ENCODE measurements around the gene MYO1E.

MYO1E gene

DNA sequence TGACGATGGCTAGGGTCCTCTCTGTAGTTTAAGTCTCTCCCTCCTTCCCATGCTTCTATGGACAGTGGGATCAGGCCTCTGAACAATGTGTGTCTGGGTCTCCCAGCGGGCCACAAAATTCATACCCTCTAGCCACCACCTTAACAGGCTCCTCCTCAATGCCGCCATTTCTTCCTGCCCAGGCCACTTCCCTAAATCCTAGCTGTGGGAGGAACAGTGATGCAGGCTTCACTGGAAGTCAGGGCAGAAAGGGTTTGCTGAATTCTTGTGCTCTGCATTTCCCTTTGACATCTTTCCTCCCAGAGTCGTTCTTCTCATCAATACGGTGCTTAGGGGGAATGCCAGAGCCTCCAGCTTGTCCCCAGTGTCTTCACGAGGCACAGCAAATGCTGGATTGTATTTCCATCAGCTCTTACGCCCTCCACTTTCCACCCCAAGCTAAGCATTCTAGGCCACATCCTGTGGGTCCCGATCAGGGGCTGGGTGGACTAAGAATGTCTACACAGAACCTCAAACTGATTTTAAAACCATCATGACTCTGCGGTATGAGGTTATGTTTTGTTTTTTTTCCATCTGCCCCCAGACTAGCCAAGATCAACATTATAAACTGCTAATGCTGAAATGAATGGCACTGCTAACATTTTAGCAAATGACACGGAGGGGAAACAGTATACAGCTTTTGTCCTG, 177.9 kb downstream of the MYO1E start:
- WGBS (ENCODE audit: insufficient coverage): 98% methylated on average over 7 of the region's 10 CpGs
- H3K27ac ChIP-seq (ENCODE audit: insufficient read depth in 1 of 2, low read depth in 1 of 2, low read length in 2 of 2, poor library complexity in 1 of 2, severe bottlenecking in 2 of 2): no peak overlapping the region
- no peak for DNase-seq
- POLR2A ChIA-PET: no interaction called here
- no peak overlapping the region for H3K4me3 ChIP-seq (ENCODE audit: control insufficient read depth in 1 of 7, extremely low read depth in 1 of 7, insufficient read depth in 4 of 7, low read depth in 2 of 7, low read length in 6 of 7)
- H3K36me3 ChIP-seq (ENCODE audit: control insufficient read depth in 4 of 4, insufficient read depth in 4 of 4, low read length in 3 of 4): peaks cover 0 to 16% (median 4%) of the 10 kb centered on the region in 4 experiments
- H3K4me1 ChIP-seq (ENCODE audit: control extremely low read depth in 1 of 4, control insufficient read depth in 4 of 4, insufficient read depth in 4 of 4, low read length in 3 of 4): peaks cover 0 to 4% (median 0%) of the 10 kb centered on the region in 4 experiments
- H3K27me3 ChIP-seq (replicated peaks in 2 of 5; ENCODE audit: control insufficient read depth in 4 of 5, insufficient read depth in 5 of 5, low read length in 4 of 5): no peaks in the 10 kb centered on the region
- CTCF ChIA-PET: interaction anchor here (1.3 kb wide), 1 partner anchor 21 kb away, joined by 3 read pairs; no protein-coding TSS in a partner anchor
- no peaks in the 10 kb centered on the region for H3K9me3 ChIP-seq (ENCODE audit: control extremely low read depth in 1 of 5, control insufficient read depth in 4 of 5, insufficient read depth in 2 of 5, low read depth in 1 of 5, low read length in 4 of 5)

DNA sequence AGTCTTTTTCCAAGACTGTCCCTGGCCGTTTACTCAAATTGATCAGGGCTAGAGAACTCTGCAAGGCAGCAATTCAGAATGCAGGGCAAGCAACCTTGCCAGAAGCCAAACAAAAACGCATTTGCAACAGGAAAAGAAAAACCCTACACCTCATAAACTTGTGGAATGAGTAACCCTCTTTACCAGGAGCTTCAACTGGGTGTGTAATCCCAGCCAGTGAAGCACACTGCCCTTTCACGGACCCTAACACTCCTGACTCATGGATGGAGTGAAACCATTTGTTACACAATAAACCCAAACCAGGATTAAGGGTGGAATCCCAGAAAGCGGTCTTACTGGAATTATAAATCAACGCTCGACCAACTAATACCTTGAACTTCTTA, 180.8 kb downstream of the MYO1E start:
- H3K9me3 ChIP-seq (ENCODE audit: control extremely low read depth in 1 of 5, control insufficient read depth in 4 of 5, insufficient read depth in 2 of 5, low read depth in 1 of 5, low read length in 4 of 5): peaks cover 0 to 6% (median 0%) of the 10 kb centered on the region in 5 experiments
- ChIA-PET CTCF (no interaction called here), POLR2A (no interaction called here)
- H3K27me3 ChIP-seq (replicated peaks in 2 of 5; ENCODE audit: control insufficient read depth in 4 of 5, insufficient read depth in 5 of 5, low read length in 4 of 5): no peaks in the 10 kb centered on the region
- H3K4me1 ChIP-seq (ENCODE audit: control extremely low read depth in 1 of 4, control insufficient read depth in 4 of 4, insufficient read depth in 4 of 4, low read length in 3 of 4): peaks cover 0 to 4% (median 0%) of the 10 kb centered on the region in 4 experiments
- peaks cover 0 to 25% (median 5%) of the 10 kb centered on the region in 4 experiments for H3K36me3 ChIP-seq (ENCODE audit: control insufficient read depth in 4 of 4, insufficient read depth in 4 of 4, low read length in 3 of 4)
- no peak overlapping the region for H3K4me3 ChIP-seq (ENCODE audit: control insufficient read depth in 1 of 7, extremely low read depth in 1 of 7, insufficient read depth in 4 of 7, low read depth in 2 of 7, low read length in 6 of 7)
- DNase-seq: no peak
- no peak overlapping the region for H3K27ac ChIP-seq (ENCODE audit: insufficient read depth in 1 of 2, low read depth in 1 of 2, low read length in 2 of 2, poor library complexity in 1 of 2, severe bottlenecking in 2 of 2)
- whole genome bisulfite sequencing (ENCODE audit: insufficient coverage): 96% methylated on average over 2 of the region's 6 CpGs

DNA sequence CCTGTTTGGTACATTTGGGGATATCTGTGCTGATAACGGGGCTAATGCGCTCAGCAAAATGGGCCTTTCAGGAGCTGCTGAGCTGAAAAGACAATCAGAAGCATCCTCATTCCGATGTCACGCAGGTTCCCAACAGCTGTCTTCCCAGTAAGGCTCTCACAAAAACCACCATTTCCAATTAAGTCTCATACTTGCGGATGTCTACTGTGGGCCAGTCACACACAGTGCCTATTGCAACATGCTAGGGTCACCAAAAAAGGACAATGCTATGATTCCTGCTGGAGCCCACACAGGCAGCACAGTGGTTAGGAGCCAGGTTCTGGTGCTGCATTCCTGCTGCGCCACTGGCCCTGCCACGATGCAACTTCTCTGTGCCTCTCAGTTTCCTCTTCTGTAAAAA, 182.4 kb downstream of the MYO1E start:
- peaks cover 0 to 6% (median 0%) of the 10 kb centered on the region in 5 experiments for H3K9me3 ChIP-seq (ENCODE audit: control extremely low read depth in 1 of 5, control insufficient read depth in 4 of 5, insufficient read depth in 2 of 5, low read depth in 1 of 5, low read length in 4 of 5)
- POLR2A ChIA-PET: no interaction called here
- CTCF ChIA-PET: interaction anchor here (1.0 kb wide), 1 partner anchor 28 kb away, joined by 3 read pairs; no protein-coding TSS in a partner anchor
- WGBS (ENCODE audit: insufficient coverage): 100% methylated on average over 6 of the region's 7 CpGs
- peaks cover 0 to 4% (median 0%) of the 10 kb centered on the region in 4 experiments for H3K4me1 ChIP-seq (ENCODE audit: control extremely low read depth in 1 of 4, control insufficient read depth in 4 of 4, insufficient read depth in 4 of 4, low read length in 3 of 4)
- H3K36me3 ChIP-seq (ENCODE audit: control insufficient read depth in 4 of 4, insufficient read depth in 4 of 4, low read length in 3 of 4): peaks cover 0 to 25% (median 5%) of the 10 kb centered on the region in 4 experiments
- H3K4me3 ChIP-seq (ENCODE audit: control insufficient read depth in 1 of 7, extremely low read depth in 1 of 7, insufficient read depth in 4 of 7, low read depth in 2 of 7, low read length in 6 of 7): no peak overlapping the region
- H3K27me3 ChIP-seq (replicated peaks in 2 of 5; ENCODE audit: control insufficient read depth in 4 of 5, insufficient read depth in 5 of 5, low read length in 4 of 5): no peaks in the 10 kb centered on the region
- no peak for DNase-seq
- H3K27ac ChIP-seq (ENCODE audit: insufficient read depth in 1 of 2, low read depth in 1 of 2, low read length in 2 of 2, poor library complexity in 1 of 2, severe bottlenecking in 2 of 2): no peak overlapping the region

DNA sequence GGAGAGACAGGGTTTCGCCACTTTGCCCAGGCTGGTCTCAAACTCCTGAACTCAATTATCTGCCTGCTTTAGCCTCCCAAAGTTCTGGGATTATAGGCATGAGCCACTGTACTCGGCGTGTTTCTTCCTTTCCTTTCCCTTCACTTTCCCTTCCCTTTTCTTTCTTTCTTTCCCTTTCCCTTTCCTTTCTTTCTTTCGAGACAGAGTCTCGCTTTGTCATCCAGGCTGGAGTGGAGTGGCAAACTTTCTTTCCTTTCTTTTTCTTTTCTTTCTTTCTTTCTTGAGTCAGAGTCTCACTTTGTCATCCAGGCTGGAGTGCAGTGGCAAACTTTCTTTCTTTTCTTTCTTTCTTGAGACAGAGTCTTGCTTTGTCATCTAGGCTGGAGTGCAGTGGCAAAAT, 183.4 kb downstream of the MYO1E start:
- CTCF ChIA-PET: no interaction called here
- no peaks in the 10 kb centered on the region for H3K4me1 ChIP-seq (ENCODE audit: control extremely low read depth in 1 of 4, control insufficient read depth in 4 of 4, insufficient read depth in 4 of 4, low read length in 3 of 4)
- H3K36me3 ChIP-seq (ENCODE audit: control insufficient read depth in 4 of 4, insufficient read depth in 4 of 4, low read length in 3 of 4): peaks cover 0 to 21% (median 1%) of the 10 kb centered on the region in 4 experiments
- peaks cover 0 to 6% (median 0%) of the 10 kb centered on the region in 5 experiments for H3K9me3 ChIP-seq (ENCODE audit: control extremely low read depth in 1 of 5, control insufficient read depth in 4 of 5, insufficient read depth in 2 of 5, low read depth in 1 of 5, low read length in 4 of 5)
- DNase-seq: no peak
- 95% methylated on average over 5 of the region's 5 CpGs for WGBS (ENCODE audit: insufficient coverage)
- POLR2A ChIA-PET: no interaction called here
- no peak overlapping the region for H3K4me3 ChIP-seq (ENCODE audit: control insufficient read depth in 1 of 7, extremely low read depth in 1 of 7, insufficient read depth in 4 of 7, low read depth in 2 of 7, low read length in 6 of 7)
- no peaks in the 10 kb centered on the region for H3K27me3 ChIP-seq (replicated peaks in 2 of 5; ENCODE audit: control insufficient read depth in 4 of 5, insufficient read depth in 5 of 5, low read length in 4 of 5)
- no peak overlapping the region for H3K27ac ChIP-seq (ENCODE audit: insufficient read depth in 1 of 2, low read depth in 1 of 2, low read length in 2 of 2, poor library complexity in 1 of 2, severe bottlenecking in 2 of 2)

DNA sequence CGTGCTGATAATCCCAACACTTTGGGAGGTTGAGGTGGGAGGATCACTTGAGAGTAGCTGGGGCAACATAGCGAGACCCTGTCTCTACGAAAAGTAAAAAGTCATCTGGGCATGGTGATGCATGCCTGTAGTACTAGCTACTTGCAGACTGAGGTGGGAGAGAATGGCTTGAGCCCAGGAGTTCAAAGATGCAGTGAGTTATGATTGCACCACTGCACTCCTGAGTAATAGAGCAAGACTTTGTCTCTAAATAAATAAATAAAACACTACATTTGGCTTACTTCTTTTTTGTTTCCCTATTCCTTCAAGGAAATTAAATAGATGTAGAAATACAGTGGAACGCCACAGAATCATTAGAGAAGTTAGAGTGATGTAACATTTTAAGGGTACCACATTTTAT, 186.2 kb downstream of the MYO1E start:
- no peak for DNase-seq
- 92% methylated on average over 2 of the region's 4 CpGs for WGBS (ENCODE audit: insufficient coverage)
- Histone ChIP-seq H3K4me3 (ENCODE audit: control insufficient read depth in 1 of 7, extremely low read depth in 1 of 7, insufficient read depth in 4 of 7, low read depth in 2 of 7, low read length in 6 of 7) (no peak overlapping the region), H3K9me3 (ENCODE audit: control extremely low read depth in 1 of 5, control insufficient read depth in 4 of 5, insufficient read depth in 2 of 5, low read depth in 1 of 5, low read length in 4 of 5) (peaks cover 0 to 10% (median 7%) of the 10 kb centered on the region in 5 experiments), H3K27ac (ENCODE audit: insufficient read depth in 1 of 2, low read depth in 1 of 2, low read length in 2 of 2, poor library complexity in 1 of 2, severe bottlenecking in 2 of 2) (no peak overlapping the region), H3K27me3 (replicated peaks in 2 of 5; ENCODE audit: control insufficient read depth in 4 of 5, insufficient read depth in 5 of 5, low read length in 4 of 5) (no peaks in the 10 kb centered on the region), H3K36me3 (ENCODE audit: control insufficient read depth in 4 of 4, insufficient read depth in 4 of 4, low read length in 3 of 4) (peaks cover 0 to 28% (median 3%) of the 10 kb centered on the region in 4 experiments), H3K4me1 (ENCODE audit: control extremely low read depth in 1 of 4, control insufficient read depth in 4 of 4, insufficient read depth in 4 of 4, low read length in 3 of 4) (no peaks in the 10 kb centered on the region)
- ChIA-PET CTCF (no interaction called here), POLR2A (no interaction called here)

DNA sequence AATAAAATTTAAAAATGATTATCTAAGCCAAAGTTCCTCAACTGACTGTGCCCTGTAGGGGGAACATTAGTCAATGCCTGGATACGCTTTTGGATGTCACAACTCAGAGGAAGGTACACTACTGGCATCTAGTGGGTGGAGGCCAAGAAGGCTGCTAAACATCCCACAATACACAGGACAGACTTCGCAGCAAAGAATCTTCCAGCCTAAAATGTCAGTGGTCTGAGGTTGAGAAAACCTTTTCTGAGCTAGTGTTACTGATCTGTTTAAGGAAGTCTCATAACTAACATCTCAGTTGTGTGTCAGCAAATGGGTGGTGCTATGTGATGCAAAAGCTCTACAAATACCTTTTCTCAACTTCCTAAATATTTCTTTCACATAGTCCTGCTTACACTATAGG, 186.9 kb downstream of the MYO1E start:
- H3K36me3 ChIP-seq (ENCODE audit: control insufficient read depth in 4 of 4, insufficient read depth in 4 of 4, low read length in 3 of 4): peaks cover 0 to 29% (median 4%) of the 10 kb centered on the region in 4 experiments
- H3K27me3 ChIP-seq (replicated peaks in 2 of 5; ENCODE audit: control insufficient read depth in 4 of 5, insufficient read depth in 5 of 5, low read length in 4 of 5): no peaks in the 10 kb centered on the region
- no peaks in the 10 kb centered on the region for H3K4me1 ChIP-seq (ENCODE audit: control extremely low read depth in 1 of 4, control insufficient read depth in 4 of 4, insufficient read depth in 4 of 4, low read length in 3 of 4)
- CTCF ChIA-PET: no interaction called here
- H3K4me3 ChIP-seq (ENCODE audit: control insufficient read depth in 1 of 7, extremely low read depth in 1 of 7, insufficient read depth in 4 of 7, low read depth in 2 of 7, low read length in 6 of 7): no peak overlapping the region
- DNase-seq: peak in 2 of 3 donors; percentile 15 to 20
- no peak overlapping the region for H3K27ac ChIP-seq (ENCODE audit: insufficient read depth in 1 of 2, low read depth in 1 of 2, low read length in 2 of 2, poor library complexity in 1 of 2, severe bottlenecking in 2 of 2)
- 100% methylated on average over 1 of the region's 2 CpGs for WGBS (ENCODE audit: insufficient coverage)
- POLR2A ChIA-PET: no interaction called here
- peaks cover 0 to 13% (median 8%) of the 10 kb centered on the region in 5 experiments for H3K9me3 ChIP-seq (ENCODE audit: control extremely low read depth in 1 of 5, control insufficient read depth in 4 of 5, insufficient read depth in 2 of 5, low read depth in 1 of 5, low read length in 4 of 5)

DNA sequence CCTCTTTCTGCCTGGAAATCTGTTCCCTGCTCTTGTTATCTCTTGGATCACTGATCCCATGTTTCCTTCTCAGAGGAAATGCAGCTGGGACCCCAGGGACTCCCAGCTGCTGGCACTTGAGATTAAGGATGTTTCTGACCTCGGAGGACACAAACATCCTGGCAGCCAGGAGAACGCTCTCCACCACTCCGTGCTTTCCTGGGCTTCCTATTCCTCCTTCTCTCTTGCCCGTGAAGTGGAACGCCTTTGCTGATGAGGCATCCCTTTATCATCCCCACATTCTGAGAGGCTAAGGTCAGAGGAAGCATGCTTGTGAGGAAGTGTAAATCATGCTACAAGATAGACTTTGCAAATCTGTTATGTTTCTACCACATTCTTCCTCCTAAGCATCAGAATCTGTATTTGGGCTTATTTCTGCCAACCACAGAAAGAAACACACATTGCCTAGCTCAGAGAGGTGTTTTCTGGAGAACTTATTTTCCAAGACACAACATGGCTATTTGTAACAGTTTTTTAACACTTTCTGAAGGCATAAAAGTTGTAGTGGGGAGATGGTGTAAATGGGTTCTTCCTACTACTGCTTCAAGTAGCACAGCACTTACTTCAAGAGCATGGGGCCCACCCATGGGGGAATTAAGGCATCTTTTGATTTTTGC, 191.6 kb downstream of the MYO1E start:
- Histone ChIP-seq H3K27ac (ENCODE audit: insufficient read depth in 1 of 2, low read depth in 1 of 2, low read length in 2 of 2, poor library complexity in 1 of 2, severe bottlenecking in 2 of 2) (no peak overlapping the region), H3K36me3 (ENCODE audit: control insufficient read depth in 4 of 4, insufficient read depth in 4 of 4, low read length in 3 of 4) (peaks cover 0 to 16% (median 5%) of the 10 kb centered on the region in 4 experiments), H3K4me3 (ENCODE audit: control insufficient read depth in 1 of 7, extremely low read depth in 1 of 7, insufficient read depth in 4 of 7, low read depth in 2 of 7, low read length in 6 of 7) (no peak overlapping the region), H3K9me3 (ENCODE audit: control extremely low read depth in 1 of 5, control insufficient read depth in 4 of 5, insufficient read depth in 2 of 5, low read depth in 1 of 5, low read length in 4 of 5) (peaks cover 0 to 9% (median 6%) of the 10 kb centered on the region in 5 experiments), H3K27me3 (replicated peaks in 2 of 5; ENCODE audit: control insufficient read depth in 4 of 5, insufficient read depth in 5 of 5, low read length in 4 of 5) (no peaks in the 10 kb centered on the region), H3K4me1 (ENCODE audit: control extremely low read depth in 1 of 4, control insufficient read depth in 4 of 4, insufficient read depth in 4 of 4, low read length in 3 of 4) (peaks cover 0 to 12% (median 5%) of the 10 kb centered on the region in 4 experiments)
- CTCF ChIA-PET: interaction anchor here (1.6 kb wide), 1 partner anchor 12 kb away, joined by 3 read pairs; no protein-coding TSS in a partner anchor
- 97% methylated on average over 5 of the region's 5 CpGs for WGBS (ENCODE audit: insufficient coverage)
- POLR2A ChIA-PET: no interaction called here
- no peak for DNase-seq
